B cell (primary cell): ENCODE data around the gene CCHCR1. TPM values are rescaled to one million over a fixed set of nuclear protein-coding genes. Genes with fewer than 3 reads are reported as not detected.

ENCODE experiments used
- ATAC-seq: fragments of 200-7000 bp; cut with Tn5 transposase; one replicate; pipeline ENCODE4 v1.10.0; 2021; ENCODE audit warnings: low read depth, mild to moderate bottlenecking, moderate number of reproducible peaks, moderate library complexity
- CTCF ChIA-PET: fragments of 350-600 bp; sonication (Branson Sonifier 250); formaldehyde crosslinking; loops from one replicate; lab custom pipeline; 2021; ENCODE audit warnings: antibody characterized with exemption, inconsistent platforms; lab: Charles Lee
- POLR2A ChIA-PET: fragments of 350-600 bp; sonication (Branson Sonifier 250); formaldehyde crosslinking; loops from one replicate; lab custom pipeline; 2021; ENCODE audit warnings: antibody characterized with exemption; lab: Charles Lee
- DNase-seq: peaks from one replicate; pipeline ENCODE4 v3.0.0; 2013
- H2AFZ ChIP-seq: 2 replicates; pipeline ENCODE4 v1.6.1; 2012; ENCODE audit warnings: mild to moderate bottlenecking, low read depth, low read length; ENCODE audit not compliant: insufficient read depth, poor library complexity, severe bottlenecking
- H3K27ac ChIP-seq, 2 donors: 1 replicate in 1 of 2; 2 replicates in 1 of 2; pipeline ENCODE4 v1.5.1; 2012 to 2013; ENCODE audit warnings: low read length in 2 of 2, mild to moderate bottlenecking in 2 of 2, moderate library complexity in 1 of 2
- H3K27me3 ChIP-seq, 4 experiments: fragments of 200-600 bp in 1 of 4; sonication (generic) in 1 of 4; replicated peaks in 1 of 4; 1 replicate in 2 of 4; 2 replicates in 2 of 4; pipeline versions ENCODE4 v1.6.1 to v1.7.0; 2013 to 2016; ENCODE audit warnings: low read length in 3 of 4, mild to moderate bottlenecking in 2 of 4, mixed read lengths in 1 of 4, moderate library complexity in 1 of 4; ENCODE audit not compliant: insufficient read depth in 4 of 4, control insufficient read depth in 3 of 4; ENCODE audit errors: control extremely low read depth in 1 of 4
- H3K36me3 ChIP-seq, 2 experiments: replicated peaks in 1 of 2; 1 replicate in 1 of 2; 2 replicates in 1 of 2; pipeline versions ENCODE4 v1.6.1 to v1.7.1; 2013; ENCODE audit warnings: low read length in 1 of 2; ENCODE audit not compliant: insufficient read depth in 2 of 2, control insufficient read depth in 1 of 2; ENCODE audit errors: control extremely low read depth in 1 of 2, extremely low read depth in 1 of 2
- H3K4me1 ChIP-seq, 2 donors: fragments of 200-600 bp in 1 of 2; sonication (generic) in 1 of 2; 1 replicate in 1 of 2; 2 replicates in 1 of 2; pipeline versions ENCODE4 v1.5.1 to v1.6.1; 2013 to 2017; ENCODE audit warnings: low read length in 2 of 2; ENCODE audit not compliant: control insufficient read depth in 2 of 2, insufficient read depth in 2 of 2
- H3K4me2 ChIP-seq: replicated peaks from 2 replicates; pipeline ENCODE3; 2012; ENCODE audit warnings: mild to moderate bottlenecking, low read depth, low read length; ENCODE audit not compliant: poor library complexity, severe bottlenecking
- H3K4me3 ChIP-seq, 5 experiments: fragments of 200-600 bp in 1 of 5; sonication (generic) in 1 of 5; 1 replicate in 3 of 5; 2 replicates in 2 of 5; pipeline versions ENCODE4 v1.5.1 to v1.7.0; 2011 to 2016; ENCODE audit warnings: low read length in 4 of 5, mild to moderate bottlenecking in 4 of 5, low read depth in 2 of 5, control low read depth in 1 of 5, moderate library complexity in 1 of 5; ENCODE audit not compliant: insufficient read depth in 1 of 5; ENCODE audit errors: control extremely low read depth in 1 of 5, extremely low read depth in 1 of 5
- H3K79me2 ChIP-seq: fragments of 200-600 bp; sonication (generic); one replicate; pipeline ENCODE4 v1.6.0; 2016; ENCODE audit warnings: low read length; ENCODE audit not compliant: control insufficient read depth, insufficient read depth
- H3K9ac ChIP-seq: fragments of 200-600 bp; sonication (generic); 2 replicates; pipeline ENCODE4 v1.6.1; 2017; ENCODE audit warnings: mild to moderate bottlenecking, low read length, moderate library complexity
- H3K9me3 ChIP-seq, 3 donors: one replicate each; pipeline versions ENCODE4 v1.6.1 to v1.7.1; 2013; ENCODE audit warnings: low read length in 2 of 3; ENCODE audit not compliant: control insufficient read depth in 2 of 3, insufficient read depth in 1 of 3; ENCODE audit errors: control extremely low read depth in 1 of 3
- H4K20me1 ChIP-seq: 2 replicates; pipeline ENCODE4 v1.6.0; 2012; ENCODE audit warnings: mild to moderate bottlenecking, low read length; ENCODE audit not compliant: insufficient read depth, control insufficient read depth, poor library complexity, severe bottlenecking
- H3K27ac Mint-ChIP-seq: one replicate; pipeline ENCODE4 v1.8.0; 2021; ENCODE audit warnings: mixed read lengths
- H3K27me3 Mint-ChIP-seq: one replicate; pipeline ENCODE4 v1.8.0; 2021; ENCODE audit warnings: mixed read lengths
- H3K4me1 Mint-ChIP-seq: one replicate; pipeline ENCODE4 v1.8.0; 2021; ENCODE audit warnings: mixed read lengths
- H3K4me3 Mint-ChIP-seq: one replicate; pipeline ENCODE4 v1.8.0; 2021; ENCODE audit warnings: mixed read lengths
- H3K9me3 Mint-ChIP-seq: one replicate; pipeline ENCODE4 v1.8.0; 2022; ENCODE audit warnings: mixed read lengths; ENCODE audit not compliant: insufficient read depth
- EZH2 ChIP-seq: IDR thresholded peaks from 2 replicates; pipeline ENCODE4 v1.6.1; 2012; ENCODE audit warnings: borderline replicate concordance, low read depth, mild to moderate bottlenecking, moderate library complexity, low read length; ENCODE audit not compliant: insufficient read depth, poor library complexity, severe bottlenecking
- WGBS: methylation state at CpG from one replicate; pipeline ENCODE4 v1.1.5; 2013; ENCODE audit warnings: missing lambda C conversion rate; ENCODE audit not compliant: insufficient coverage; 5-methylcytosine and 5-hydroxymethylcytosine counted together
- intact Hi-C: fragments of 100-400 bp; cut with micrococcal nuclease; formaldehyde crosslinking; loops from one replicate; pipeline ENCODE4 v1.10.0; 2022
- polyA plus RNA-seq: library from polyadenylated mRNA; depleted of rRNA; stranded (reverse); fragments of >200 nt; gene quantifications from 2 replicates; pipeline ENCODE4 v1.2.3, GENCODE V29; 2012
- total RNA-seq, 2 donors: library from RNA; stranded (reverse); fragments of 120-200 nt in 1 of 2; gene quantifications; 1 replicate in 1 of 2; 2 replicates in 1 of 2; pipeline versions ENCODE4 v1.2.3 to v1.2.4, GENCODE V29; 2013 to 2022
- TF ChIP-seq, protein P1 (sequence below): fragments of 200-600 bp; IDR thresholded peaks from one replicate; pipeline ENCODE4 v1.8.0; 2022; ENCODE audit warnings: antibody characterized with exemption, mild to moderate bottlenecking

The CCHCR1 gene
- total and polyA plus RNA-seq, 2 donors (not counting 1 experiment from before 2014, with no cell fraction given) = 17.0 to 34.7 TPM

- no peak overlapping the region for H3K4me2 ChIP-seq
- ATAC-seq (no peak), DNase-seq (no peak)
- H4K20me1 ChIP-seq = no peaks in the 10 kb centered on the region
- peaks cover 0 to 6% of the 10 kb centered on the region in 2 donors for H3K4me1 ChIP-seq
- H3K27ac ChIP-seq = no peak overlapping the region
- no peaks in the 10 kb centered on the region for H3K79me2 ChIP-seq
- no peaks in the 10 kb centered on the region for H3K9me3 ChIP-seq
- TF ChIP-seq, protein P1, sequence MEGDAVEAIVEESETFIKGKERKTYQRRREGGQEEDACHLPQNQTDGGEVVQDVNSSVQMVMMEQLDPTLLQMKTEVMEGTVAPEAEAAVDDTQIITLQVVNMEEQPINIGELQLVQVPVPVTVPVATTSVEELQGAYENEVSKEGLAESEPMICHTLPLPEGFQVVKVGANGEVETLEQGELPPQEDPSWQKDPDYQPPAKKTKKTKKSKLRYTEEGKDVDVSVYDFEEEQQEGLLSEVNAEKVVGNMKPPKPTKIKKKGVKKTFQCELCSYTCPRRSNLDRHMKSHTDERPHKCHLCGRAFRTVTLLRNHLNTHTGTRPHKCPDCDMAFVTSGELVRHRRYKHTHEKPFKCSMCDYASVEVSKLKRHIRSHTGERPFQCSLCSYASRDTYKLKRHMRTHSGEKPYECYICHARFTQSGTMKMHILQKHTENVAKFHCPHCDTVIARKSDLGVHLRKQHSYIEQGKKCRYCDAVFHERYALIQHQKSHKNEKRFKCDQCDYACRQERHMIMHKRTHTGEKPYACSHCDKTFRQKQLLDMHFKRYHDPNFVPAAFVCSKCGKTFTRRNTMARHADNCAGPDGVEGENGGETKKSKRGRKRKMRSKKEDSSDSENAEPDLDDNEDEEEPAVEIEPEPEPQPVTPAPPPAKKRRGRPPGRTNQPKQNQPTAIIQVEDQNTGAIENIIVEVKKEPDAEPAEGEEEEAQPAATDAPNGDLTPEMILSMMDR = no peak
- no peak for TF ChIP-seq EZH2
- Mint-ChIP-seq H3K4me3 (no peak overlapping the region), H3K9me3 (no peaks in the 10 kb centered on the region), H3K27me3 (peaks cover 41% of the 10 kb centered on the region), H3K4me1 (peaks cover 5% of the 10 kb centered on the region), H3K27ac (no peak overlapping the region)
- ChIA-PET POLR2A (no interaction called here), CTCF (interaction anchor here (0.7 to 2.4 kb wide), 4 partner anchors 11 to 35 kb away, joined by 3 to 6 read pairs (median 4); no protein-coding TSS in a partner anchor)
- no peaks in the 10 kb centered on the region for H3K36me3 ChIP-seq
- no peak overlapping the region for H3K9ac ChIP-seq
- no peak overlapping the region for H2AFZ ChIP-seq
- H3K4me3 ChIP-seq = no peak overlapping the region
- peaks cover 0 to 7% (median 3%) of the 10 kb centered on the region in 4 experiments for H3K27me3 ChIP-seq
- intact Hi-C loops = no loop called here
- WGBS = 40% methylated on average over 6 of the region's 9 CpGs
Observed at GRCh38 chr6:31114970-31115849, 42.4 kb downstream of the CCHCR1 start.

GRCh38 chr6:31114541-31114878 lies 43.1 kb downstream of the CCHCR1 start, which contains the start of gene PSORS1C1:
Gene PSORS1C1 (plus strand): TSS chr6:31114800. CDS start chr6:31129633, 14,833 bp downstream.
- Histone ChIP-seq H3K9me3 (no peaks in the 10 kb centered on the region), H3K27ac (no peak within 1 kb of the TSS), H2AFZ (no peak within 1 kb of the TSS), H3K79me2 (no peaks in the 10 kb centered on the region), H3K27me3 (peaks cover 0 to 13% (median 3%) of the 10 kb centered on the region in 4 experiments), H3K4me2 (no peak within 1 kb of the TSS), H3K36me3 (no peaks in the 10 kb centered on the region), H3K9ac (no peak within 1 kb of the TSS), H3K4me3 (no peak within 1 kb of the TSS), H3K4me1 (peaks cover 0 to 6% of the 10 kb centered on the region in 2 donors), H4K20me1 (no peaks in the 10 kb centered on the region)
- H3K4me1 Mint-ChIP-seq = peaks cover 5% of the 10 kb centered on the region
- H3K27ac Mint-ChIP-seq = no peak within 1 kb of the TSS
- intact Hi-C loops = no loop called here
- TF ChIP-seq EZH2 = no peak
- TF ChIP-seq, protein P1 = no peak
- ChIA-PET CTCF (interaction anchor here (0.6 to 0.7 kb wide), 2 partner anchors 13 to 32 kb away, joined by 3 read pairs; no protein-coding TSS in a partner anchor), POLR2A (no interaction called here)
- H3K27me3 Mint-ChIP-seq = peaks cover 48% of the 10 kb centered on the region
- ATAC-seq (no peak), DNase-seq (no peak)
- 57% methylated on average over 2 of the region's 3 CpGs for WGBS
- no peak within 1 kb of the TSS for H3K4me3 Mint-ChIP-seq
- no peaks in the 10 kb centered on the region for H3K9me3 Mint-ChIP-seq
